HG02571 (cell line): ENCODE measurements around the gene PPP2R2B.

Experiments
- ATAC-seq: cut with Tn5 transposase; IDR thresholded peaks from one replicate; pipeline ENCODE4 v1.9.1; 2021; ENCODE audit warnings: mild to moderate bottlenecking, moderate library complexity; ENCODE audit not compliant: unreplicated experiment

The PPP2R2B gene

GRCh38 chr5:146828385-146828784 is 50.2 kb downstream of the PPP2R2B start:
- no peak for ATAC-seq

GRCh38 chr5:146827901-146828300 is 50.7 kb downstream of the PPP2R2B start:
- ATAC-seq = no peak

GRCh38 chr5:146825033-146825432 is 53.5 kb downstream of the PPP2R2B start:
- no peak for ATAC-seq

- ATAC-seq = no peak
Observed at GRCh38 chr5:146821732-146822131, 56.8 kb downstream of the PPP2R2B start.

- no peak for ATAC-seq
Observed at GRCh38 chr5:146820987-146821386, 57.6 kb downstream of the PPP2R2B start.

GRCh38 chr5:146818822-146819221 is 59.7 kb downstream of the PPP2R2B start:
- ATAC-seq = no peak

GRCh38 chr5:146817973-146818372 is 60.6 kb downstream of the PPP2R2B start:
- ATAC-seq = no peak

GRCh38 chr5:146816775-146817387 is 61.7 kb downstream of the PPP2R2B start:
- ATAC-seq = no peak

GRCh38 chr5:146815411-146815810 is 63.1 kb downstream of the PPP2R2B start:
- ATAC-seq = no peak

GRCh38 chr5:146813346-146814157 is 65.0 kb downstream of the PPP2R2B start:
- no peak for ATAC-seq

- ATAC-seq = no peak
Observed at GRCh38 chr5:146805081-146805480, 73.5 kb downstream of the PPP2R2B start.

GRCh38 chr5:146802945-146803522 is 75.5 kb downstream of the PPP2R2B start:
- no peak for ATAC-seq

- ATAC-seq = no peak
Observed at GRCh38 chr5:146799671-146800070, 78.9 kb downstream of the PPP2R2B start.

- ATAC-seq = no peak
Observed at GRCh38 chr5:146799231-146799630, 79.3 kb downstream of the PPP2R2B start.

GRCh38 chr5:146797658-146798057 is 80.9 kb downstream of the PPP2R2B start:
- ATAC-seq = no peak

GRCh38 chr5:146796911-146797310 is 81.6 kb downstream of the PPP2R2B start:
- no peak for ATAC-seq

GRCh38 chr5:146796144-146796543 is 82.4 kb downstream of the PPP2R2B start:
- no peak for ATAC-seq

- no peak for ATAC-seq
Observed at GRCh38 chr5:146794326-146795029, 84.1 kb downstream of the PPP2R2B start.

- ATAC-seq = no peak
Observed at GRCh38 chr5:146793709-146794108, 84.8 kb downstream of the PPP2R2B start.

GRCh38 chr5:146791471-146791870 is 87.1 kb downstream of the PPP2R2B start:
- no peak for ATAC-seq
